ENCODE measurements around the gene PNPT1. TPM values are rescaled to one million over a fixed set of nuclear protein-coding genes. Genes with fewer than 3 reads are reported as not detected.

The PNPT1 gene
- total and polyA plus RNA-seq, 2 of the 13 experiments (the other 11 are each of a cell fraction or from before 2014, with no cell fraction given): 23.4 to 61.0 TPM

- no peaks in the 10 kb centered on the region for H3K4me1 ChIP-seq (ENCODE audit: insufficient read depth, low read length)
- no peak overlapping the region for H3K4me2 ChIP-seq (ENCODE audit: low read depth, low read length)
- in situ Hi-C loops (cut with HindIII; ENCODE audit: extremely low pct_ligation_motif_present, low pct_unique_long_range_greater_than_20kb): no loop called here
- no peaks in the 10 kb centered on the region for H3K27me3 ChIP-seq (ENCODE audit: control insufficient read depth in 1 of 2, insufficient read depth in 2 of 2, low read length in 2 of 2)
- H3K4me3 ChIP-seq (replicated peaks in 1 of 3; ENCODE audit: insufficient read depth in 1 of 3, low read depth in 2 of 3, low read length in 3 of 3): no peak overlapping the region
- H3K79me2 ChIP-seq (ENCODE audit: insufficient read depth, low read length): no peaks in the 10 kb centered on the region
- POLR2A ChIA-PET: no interaction called here
- no peak overlapping the region for H3K9ac ChIP-seq (ENCODE audit: insufficient read depth, low read depth, low read length)
- no peak for ATAC-seq
- no peaks in the 10 kb centered on the region for H4K20me1 ChIP-seq (ENCODE audit: insufficient read depth, low read length)
- no peak for DNase-seq (ENCODE audit: low spot score)
- H3K9me3 ChIP-seq (ENCODE audit: low read length): no peaks in the 10 kb centered on the region
- no peak for FAIRE-seq
- intact Hi-C loops (cut with micrococcal nuclease; ENCODE audit: unreplicated experiment): no loop called here
- H2AFZ ChIP-seq (ENCODE audit: low read length): no peak overlapping the region
- CTCF ChIA-PET (ENCODE audit: low intra/inter-chr PET ratio, low total read pairs): no interaction called here
- no peak overlapping the region for H3K27ac ChIP-seq (ENCODE audit: extremely low read length, insufficient read depth, low read length)
- 23% methylated on average over 1 of the region's 1 CpG for WGBS (ENCODE audit: low lambda C conversion rate)
- BruUV-seq (replicated peaks): no TSS peak
- TF ChIP-seq ZBTB3 (CRISPR knock-in tag; IDR thresholded peaks at IDR 0.05; ENCODE audit: borderline replicate concordance, low read depth) (no peak), ZNF740 (CRISPR knock-in tag; IDR thresholded peaks at IDR 0.05) (no peak), KLF13 (CRISPR knock-in tag; IDR thresholded peaks at IDR 0.05) (no peak), ZNF274 (CRISPR knock-in tag; IDR thresholded peaks at IDR 0.05) (no peak), KAT8 (CRISPR knock-in tag; IDR thresholded peaks at IDR 0.05) (no peak), RXRB (CRISPR knock-in tag; IDR thresholded peaks at IDR 0.05; ENCODE audit: borderline replicate concordance) (no peak), MBD4 (IDR thresholded peaks at IDR 0.05; ENCODE audit: borderline replicate concordance, low read length) (no peak), TSC22D2 (CRISPR knock-in tag; IDR thresholded peaks at IDR 0.05; ENCODE audit: borderline replicate concordance) (no peak), FOSL2 (CRISPR knock-in tag; IDR thresholded peaks at IDR 0.05) (no peak), RBM39 (IDR thresholded peaks at IDR 0.05; ENCODE audit: low read depth, low read length, poor library complexity, severe bottlenecking) (no peak), GATAD2A (CRISPR knock-in tag; IDR thresholded peaks at IDR 0.05) (no peak), ZNF552 (CRISPR knock-in tag; IDR thresholded peaks at IDR 0.05; ENCODE audit: borderline replicate concordance) (no peak), ZNF709 (CRISPR knock-in tag; IDR thresholded peaks at IDR 0.05) (no peak), BCL6 (CRISPR knock-in tag; IDR thresholded peaks at IDR 0.05) (no peak), ZNF225 (CRISPR knock-in tag; IDR thresholded peaks at IDR 0.05) (no peak)
- no peaks in the 10 kb centered on the region for H3K36me3 ChIP-seq (replicated peaks in 1 of 2; ENCODE audit: control insufficient read depth in 1 of 2, insufficient read depth in 2 of 2, low read length in 2 of 2)
Measured at GRCh38 chr2:55734726-55735125, 41.1 kb upstream of the PNPT1 start.
